IMR-90 (cell line): Measurements from ENCODE around the gene AMPD3. TPM values are rescaled to one million over a fixed set of nuclear protein-coding genes. Genes with fewer than 3 reads are reported as not detected.

Experiments used
- ATAC-seq: fragments of 200-7000 bp; cut with Tn5 transposase; 2 replicates; pipeline ENCODE4 v1.9.1; 2020; ENCODE audit warnings: low read depth, mild to moderate bottlenecking, moderate library complexity
- BruUV-seq: library from RNA; stranded (reverse); fragments of 400-500 nt; replicated peaks from 2 replicates; lab custom pipeline; 2021; lab: Mats Ljungman, UMichigan
- CTCF ChIA-PET: fragments of 300-600 bp; formaldehyde crosslinking; extraction: SDS; loops from one replicate; lab custom pipeline; 2021; ENCODE audit warnings: antibody characterized with exemption; lab: Yijun Ruan, JAX
- POLR2A ChIA-PET: fragments of 300-600 bp; sonication (Branson Sonifier 250); formaldehyde crosslinking; loops from one replicate; lab custom pipeline; 2022; ENCODE audit warnings: antibody characterized with exemption; ENCODE audit not compliant: unreplicated experiment; lab: Charles Lee
- DNase-seq: peaks from one replicate; pipeline ENCODE4 v3.0.0; 2013
- H2AFZ ChIP-seq: replicated peaks from 2 replicates; pipeline ENCODE3; 2013; ENCODE audit warnings: low read length, mild to moderate bottlenecking; ENCODE audit not compliant: poor library complexity
- H2AK5ac ChIP-seq: 2 replicates; pipeline ENCODE4 v1.6.1; 2013; ENCODE audit warnings: low read depth, low read length, inconsistent platforms
- H2AK9ac ChIP-seq: replicated peaks from 2 replicates; pipeline ENCODE3; 2013; ENCODE audit warnings: mild to moderate bottlenecking, low read depth, low read length, moderate library complexity; ENCODE audit not compliant: poor library complexity
- H2BK120ac ChIP-seq: 2 replicates; pipeline ENCODE4 v1.6.1; 2013; ENCODE audit warnings: low read depth, low read length, inconsistent platforms
- H2BK15ac ChIP-seq: 3 replicates; pipeline ENCODE4 v1.6.1; 2013; ENCODE audit warnings: low read depth, low read length, inconsistent platforms
- H2BK20ac ChIP-seq: 2 replicates; pipeline ENCODE4 v1.6.1; 2013; ENCODE audit warnings: low read depth, mild to moderate bottlenecking, inconsistent platforms, low read length, moderate library complexity
- H2BK5ac ChIP-seq: 2 replicates; pipeline ENCODE4 v1.6.1; 2013; ENCODE audit warnings: mild to moderate bottlenecking, low read depth, low read length, inconsistent platforms; ENCODE audit not compliant: poor library complexity, severe bottlenecking
- H3K14ac ChIP-seq: replicated peaks from 2 replicates; pipeline ENCODE4 v1.6.1; 2013; ENCODE audit warnings: low read depth, low read length, inconsistent platforms
- H3K18ac ChIP-seq: 2 replicates; pipeline ENCODE4 v1.6.1; 2013; ENCODE audit warnings: low read depth, low read length, control low read depth
- H3K23ac ChIP-seq: 2 replicates; pipeline ENCODE4 v1.6.1; 2013; ENCODE audit warnings: low read depth, low read length, inconsistent platforms
- H3K27ac ChIP-seq: 2 replicates; pipeline ENCODE4 v1.5.1; 2013; ENCODE audit warnings: mild to moderate bottlenecking, control low read depth, low read length; ENCODE audit not compliant: insufficient read depth
- H3K27me3 ChIP-seq: 2 replicates; pipeline ENCODE4 v1.6.1; 2013; ENCODE audit warnings: low read length; ENCODE audit not compliant: control insufficient read depth, insufficient read depth
- H3K36me3 ChIP-seq: 2 replicates; pipeline ENCODE4 v1.6.1; 2013; ENCODE audit warnings: low read length, mixed read lengths; ENCODE audit not compliant: control insufficient read depth, insufficient read depth
- H3K4ac ChIP-seq: 2 replicates; pipeline ENCODE4 v1.6.1; 2013; ENCODE audit warnings: low read depth, low read length, inconsistent platforms
- H3K4me1 ChIP-seq: 2 replicates; pipeline ENCODE4 v1.6.1; 2013; ENCODE audit warnings: low read length, mixed read lengths; ENCODE audit not compliant: control insufficient read depth, insufficient read depth
- H3K4me2 ChIP-seq: 2 replicates; pipeline ENCODE4 v1.6.1; 2013; ENCODE audit warnings: low read depth, mild to moderate bottlenecking, control low read depth, low read length, moderate library complexity
- H3K4me3 ChIP-seq: 2 replicates; pipeline ENCODE4 v1.5.1; 2013; ENCODE audit warnings: low read depth, mild to moderate bottlenecking, control low read depth, low read length, moderate library complexity; ENCODE audit not compliant: insufficient read depth
- H3K56ac ChIP-seq: 2 replicates; pipeline ENCODE4 v1.6.1; 2013; ENCODE audit warnings: low read length, inconsistent platforms; ENCODE audit not compliant: insufficient read depth; ENCODE audit errors: extremely low read depth
- H3K79me1 ChIP-seq, 2 experiments: 2 replicates each; pipeline ENCODE4 v1.6.1; 2013; ENCODE audit warnings: low read length in 2 of 2, inconsistent platforms in 1 of 2, low read depth in 1 of 2
- H3K9ac ChIP-seq: 2 replicates; pipeline ENCODE4 v1.6.1; 2013; ENCODE audit warnings: low read depth, low read length, control low read depth
- H3K9me1 ChIP-seq: 2 replicates; pipeline ENCODE4 v1.6.1; 2013; ENCODE audit warnings: low read length, inconsistent platforms; ENCODE audit not compliant: insufficient read depth
- H3K9me3 ChIP-seq: 2 replicates; pipeline ENCODE4 v1.6.1; 2013; ENCODE audit warnings: low read length; ENCODE audit not compliant: control insufficient read depth, insufficient read depth
- H4K20me1 ChIP-seq: 2 replicates; pipeline ENCODE4 v1.6.1; 2013; ENCODE audit warnings: low read length, inconsistent platforms; ENCODE audit not compliant: insufficient read depth
- H4K5ac ChIP-seq: 2 replicates; pipeline ENCODE4 v1.6.1; 2013; ENCODE audit warnings: mild to moderate bottlenecking, low read depth, low read length, control low read depth
- H4K8ac ChIP-seq, 2 experiments: 2 replicates each; pipeline ENCODE4 v1.6.1; 2013; ENCODE audit warnings: low read depth in 2 of 2, low read length in 2 of 2, control low read depth in 1 of 2, inconsistent platforms in 1 of 2
- H4K91ac ChIP-seq: 2 replicates; pipeline ENCODE4 v1.6.1; 2013; ENCODE audit warnings: low read depth, low read length, inconsistent platforms; ENCODE audit not compliant: insufficient read depth
- MAFK ChIP-seq: IDR thresholded peaks from 2 replicates; pipeline ENCODE4 v1.6.1; 2012; ENCODE audit warnings: low read depth, low read length, improper control_type of control experiment
- WGBS, 2 experiments: methylation state at CpG; one replicate each; pipeline versions ENCODE4 v1.1.5 to v1.1.7; 2013; ENCODE audit warnings: missing lambda C conversion rate in 2 of 2; ENCODE audit not compliant: insufficient read length in 1 of 2; ENCODE audit errors: extremely low coverage in 2 of 2; 5-methylcytosine and 5-hydroxymethylcytosine counted together
- dilution Hi-C: fragments of 300-500 bp; cut with HindIII; formaldehyde crosslinking; loops from one replicate; pipeline ENCODE4 v1.14.3; 2018; ENCODE audit warnings: low sequenced_read_pairs; ENCODE audit not compliant: unreplicated experiment
- in situ Hi-C: fragments of 300-500 bp; cut with MboI; formaldehyde crosslinking; loops from 3 replicates; pipeline ENCODE4 v1.14.3; 2019; ENCODE audit warnings: low sequenced_read_pairs, inconsistent platforms, mixed read lengths
- intact Hi-C: fragments of 100-400 bp; cut with micrococcal nuclease; formaldehyde crosslinking; loops from 2 replicates; pipeline ENCODE4 v1.10.0; 2022
- polyA plus RNA-seq, 3 experiments: library from polyadenylated mRNA; depleted of rRNA; stranded (reverse); fragments of >200 nt; gene quantifications; 2 replicates each; pipeline ENCODE4 v1.2.3, GENCODE V29; 2012; ENCODE audit warnings: low replicate concordance in 1 of 3
- total RNA-seq: library from RNA; depleted of rRNA; stranded (reverse); fragments of >200 nt; gene quantifications from 2 replicates; pipeline ENCODE4 v1.2.3, GENCODE V29; 2012

Gene AMPD3
- total and polyA plus RNA-seq, 2 of the 4 experiments (the other 2 are of a cell fraction), result 8.6 to 12.1 TPM

DNA sequence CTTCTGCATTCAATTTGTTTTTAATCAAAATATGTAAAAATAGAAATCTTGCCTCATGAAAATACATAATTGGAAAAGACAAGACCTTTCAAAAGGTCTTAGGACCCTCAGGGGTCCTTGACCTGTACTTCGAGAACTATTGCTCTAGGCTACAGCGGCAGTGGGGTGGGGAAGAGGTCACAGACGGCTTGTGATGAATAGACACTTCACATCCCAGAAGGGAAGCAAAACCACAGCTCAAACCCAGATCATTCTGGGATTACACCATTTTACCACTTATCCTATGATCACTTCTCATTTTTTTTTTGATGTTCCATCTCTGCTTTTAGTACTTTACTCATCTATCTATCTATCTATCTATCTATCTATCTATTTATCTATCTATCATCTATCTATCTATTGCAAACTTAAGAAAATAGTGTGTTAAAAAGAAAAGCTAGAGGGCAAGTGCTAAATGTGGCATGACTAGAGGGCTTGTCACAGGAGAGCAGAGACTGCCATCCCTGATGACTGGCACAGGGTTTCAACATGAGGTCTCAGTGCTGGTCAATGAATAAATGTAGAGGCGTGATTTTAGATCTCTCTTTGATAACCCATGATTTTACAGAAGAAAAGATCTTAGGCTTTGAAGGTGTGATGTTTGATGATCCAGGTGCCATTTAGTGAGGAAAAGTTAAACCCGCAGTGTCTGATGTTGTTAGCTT lies 48.9 kb downstream of the AMPD3 start:
- peaks cover 0 to 5% of the 10 kb centered on the region in 2 experiments; a peak in 2 of 4 replicates for H3K79me1 ChIP-seq
- H2BK120ac ChIP-seq, result no peak overlapping the region
- H4K91ac ChIP-seq, result no peak overlapping the region; the same call in 1 of the 2 replicates
- H2AFZ ChIP-seq, result no peak overlapping the region
- POLR2A ChIA-PET, result no interaction called here
- H3K4me3 ChIP-seq, result no peak overlapping the region
- DNase-seq (no peak), ATAC-seq (no peak)
- dilution Hi-C loops, result loop anchor here (25.0 kb wide), 1 partner anchor 233 kb away; no protein-coding TSS in a partner anchor
- CTCF ChIA-PET, result no interaction called here
- H2AK5ac ChIP-seq, result no peak overlapping the region
- peaks cover 57% of the 10 kb centered on the region for H3K36me3 ChIP-seq
- no peak overlapping the region for H3K23ac ChIP-seq
- BruUV-seq, result no TSS peak
- H3K4me2 ChIP-seq, result no peak overlapping the region
- TF ChIP-seq MAFK, result no peak
- H2BK15ac ChIP-seq, result no peak overlapping the region
- no peak overlapping the region for H3K4ac ChIP-seq
- no peak overlapping the region for H4K5ac ChIP-seq
- no peak overlapping the region for H3K14ac ChIP-seq
- H3K27me3 ChIP-seq, result no peaks in the 10 kb centered on the region
- H4K8ac ChIP-seq, result no peak overlapping the region
- intact Hi-C loops, result no loop called here
- peaks cover 11% of the 10 kb centered on the region for H3K9me1 ChIP-seq
- in situ Hi-C loops, result no loop called here
- no peaks in the 10 kb centered on the region for H4K20me1 ChIP-seq
- no peak overlapping the region for H2BK20ac ChIP-seq
- H3K56ac ChIP-seq, result no peak overlapping the region
- H3K4me1 ChIP-seq, result no peaks in the 10 kb centered on the region
- no peaks in the 10 kb centered on the region for H3K9me3 ChIP-seq
- WGBS, 2 experiments, result no CpG with 5 or more reads among the region's 5 CpGs
- H3K9ac ChIP-seq, result no peak overlapping the region
- no peak overlapping the region for H2BK5ac ChIP-seq
- H2AK9ac ChIP-seq, result no peak overlapping the region
- H3K27ac ChIP-seq, result no peak overlapping the region
- H3K18ac ChIP-seq, result no peak overlapping the region
